ENCODE data around the gene CRIP2. TPM values are rescaled to one million over a fixed set of nuclear protein-coding genes. Genes with fewer than 3 reads are reported as not detected.
A peak's percentile ranks its signal among the peaks of the same experiment; 100 is the strongest.

CRIP2 gene
- total RNA-seq, 2 experiments from 2014 or later: 2.7 to 2.8 TPM

DNA sequence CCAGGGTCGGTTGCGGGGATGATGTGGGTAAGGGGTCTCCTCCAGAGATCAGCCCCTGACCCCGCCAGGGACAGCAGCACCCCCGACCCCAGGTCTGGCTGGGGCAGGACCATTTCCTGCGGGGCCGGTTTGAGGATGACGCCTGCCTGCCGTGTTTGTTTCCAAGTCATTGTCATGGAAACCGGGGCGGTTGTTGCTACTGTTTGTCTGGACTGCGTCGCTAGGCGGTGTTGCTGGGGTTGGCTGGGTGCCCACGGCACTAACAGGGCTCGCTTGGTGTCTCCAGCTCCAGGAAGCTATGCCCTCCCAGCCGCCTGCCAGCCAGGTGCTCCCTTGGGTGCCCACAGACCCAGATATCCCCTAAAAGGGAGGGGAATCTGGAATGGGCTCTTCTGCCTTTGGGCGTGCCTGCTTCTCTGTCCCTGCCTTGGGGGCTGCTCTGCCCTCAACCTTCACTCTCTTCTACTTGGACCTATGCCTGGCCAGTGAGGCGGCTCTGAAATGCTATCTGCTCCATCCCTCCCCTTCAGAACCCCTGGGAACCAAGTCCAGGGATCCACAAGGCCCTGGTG lies 7.4 kb downstream of the CRIP2 start:
- peaks cover 64% of the 10 kb centered on the region for H3K4me1 Mint-ChIP-seq (ENCODE audit: low read depth)
- intact Hi-C loops (cut with micrococcal nuclease): loop anchor here (1.0 kb wide), 1 partner anchor 9 kb away; the partner anchor contains the start of gene TEDC1
- peak overlapping the region; percentile 92 for H3K27ac Mint-ChIP-seq
- ChIA-PET CTCF (interaction anchor here (1.5 to 3.2 kb wide), 9 partner anchors 9 to 300 kb away, joined by 3 to 177 read pairs (median 6); partner anchors contain the start of gene TEDC1), POLR2A (interaction anchor here (0.7 to 3.0 kb wide), 2 partner anchors 9 to 181 kb away, joined by 3 to 55 read pairs; partner anchors contain the start of genes BRF1 and TEDC1)
- peak overlapping the region; percentile 57 for H3K4me3 Mint-ChIP-seq
- peaks cover 14% of the 10 kb centered on the region for H3K27me3 Mint-ChIP-seq
- DNase-seq: peak; percentile 97
- no peaks in the 10 kb centered on the region for H3K9me3 Mint-ChIP-seq
- no peaks in the 10 kb centered on the region for H3K36me3 Mint-ChIP-seq

DNA sequence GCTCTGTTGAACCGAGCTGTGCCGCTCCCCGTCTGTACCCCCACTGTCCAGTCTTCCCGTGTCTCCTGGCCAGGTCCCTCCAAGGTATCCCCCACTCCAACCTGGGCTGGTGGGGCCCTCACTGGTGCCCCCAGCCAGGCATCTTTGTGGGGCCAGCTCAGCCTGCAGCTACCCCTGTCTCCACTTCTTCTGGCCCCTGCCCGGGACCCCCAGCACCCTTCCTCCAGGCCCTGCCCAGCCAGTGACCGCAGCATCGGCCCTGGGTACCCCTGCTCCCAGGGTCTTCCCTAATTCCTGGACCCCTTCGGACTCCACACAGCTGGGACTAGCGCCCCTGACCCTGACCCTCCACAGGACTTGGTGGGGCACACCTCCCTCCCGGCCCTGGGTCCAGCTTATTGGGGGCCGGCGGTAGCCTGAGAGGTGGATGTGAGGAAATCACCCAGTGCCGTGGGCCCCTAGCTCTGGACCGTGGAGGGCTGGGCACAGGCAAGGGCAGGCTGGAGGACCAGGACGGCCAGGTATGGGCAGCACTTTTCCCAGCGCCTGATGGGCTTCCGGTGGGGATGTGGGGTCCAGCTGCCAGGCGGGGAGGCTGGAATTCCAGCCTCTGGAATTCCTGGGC lies 8.0 kb downstream of the CRIP2 start:
- Mint-ChIP-seq H3K4me1 (ENCODE audit: low read depth) (peaks cover 59% of the 10 kb centered on the region), H3K9me3 (no peaks in the 10 kb centered on the region), H3K36me3 (no peaks in the 10 kb centered on the region), H3K27ac (peak overlapping the region; percentile 92), H3K27me3 (peaks cover 9% of the 10 kb centered on the region), H3K4me3 (peak overlapping the region; percentile 57)
- CTCF ChIA-PET: interaction anchor here (2.2 to 3.2 kb wide), 3 partner anchors 8 to 112 kb away, joined by 25 to 177 read pairs (median 31); partner anchors contain the start of gene TEDC1
- POLR2A ChIA-PET: interaction anchor here (0.7 to 3.0 kb wide), 2 partner anchors 8 to 181 kb away, joined by 3 to 55 read pairs; partner anchors contain the start of genes BRF1 and TEDC1
- intact Hi-C loops (cut with micrococcal nuclease): loop anchor here (1.0 kb wide), 1 partner anchor 9 kb away; the partner anchor contains the start of gene TEDC1
- no peak for DNase-seq

DNA sequence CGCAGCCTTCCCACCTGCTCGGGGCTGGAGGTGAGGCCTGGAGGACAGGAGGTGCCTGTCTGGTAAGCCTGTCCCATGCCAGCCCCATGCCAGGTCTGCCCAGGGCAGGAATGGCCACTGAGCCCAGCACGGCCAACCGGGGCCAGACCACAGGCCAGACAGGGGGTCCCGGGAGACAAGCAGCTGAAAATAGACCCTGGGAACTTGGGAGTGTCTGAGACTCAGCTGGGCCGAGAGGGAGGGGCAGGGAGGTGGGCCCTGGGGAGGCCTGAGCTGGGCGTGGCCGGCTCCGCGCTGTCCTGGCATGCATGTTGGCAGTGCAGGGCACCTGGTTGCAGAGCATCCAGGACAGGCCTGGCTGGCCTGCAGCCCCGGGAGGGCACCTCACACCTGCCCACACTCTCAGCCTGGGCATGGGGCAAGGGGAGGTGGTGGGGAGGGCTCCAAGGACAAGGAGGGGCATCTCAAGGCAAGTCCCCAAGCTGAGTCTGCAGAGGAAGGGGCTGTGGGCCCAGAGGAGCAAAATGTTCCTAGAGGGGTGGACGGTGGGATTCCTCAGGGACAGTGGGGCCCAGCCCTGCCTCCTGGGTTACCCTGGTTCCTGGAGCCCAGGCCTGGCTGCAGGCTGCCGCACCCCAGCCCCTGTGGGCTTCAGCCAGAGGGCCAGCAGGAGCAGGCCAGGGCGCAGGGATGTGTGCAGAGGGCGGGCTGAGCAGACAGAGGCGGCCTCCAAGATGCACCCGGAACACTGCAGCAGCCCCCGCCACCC lies 8.9 kb downstream of the CRIP2 start:
- Mint-ChIP-seq H3K27me3 (peaks cover 9% of the 10 kb centered on the region), H3K36me3 (no peaks in the 10 kb centered on the region), H3K9me3 (no peaks in the 10 kb centered on the region), H3K4me3 (no peak overlapping the region), H3K4me1 (ENCODE audit: low read depth) (peaks cover 59% of the 10 kb centered on the region), H3K27ac (peak overlapping the region; percentile 92)
- no peak for DNase-seq
- CTCF ChIA-PET: interaction anchor here (3.2 kb wide), 1 partner anchor 7 kb away, joined by 177 read pairs; the partner anchor contains the start of gene TEDC1
- intact Hi-C loops (cut with micrococcal nuclease): no loop called here
- POLR2A ChIA-PET: interaction anchor here (3.0 kb wide), 1 partner anchor 7 kb away, joined by 55 read pairs; the partner anchor contains the start of gene TEDC1

DNA sequence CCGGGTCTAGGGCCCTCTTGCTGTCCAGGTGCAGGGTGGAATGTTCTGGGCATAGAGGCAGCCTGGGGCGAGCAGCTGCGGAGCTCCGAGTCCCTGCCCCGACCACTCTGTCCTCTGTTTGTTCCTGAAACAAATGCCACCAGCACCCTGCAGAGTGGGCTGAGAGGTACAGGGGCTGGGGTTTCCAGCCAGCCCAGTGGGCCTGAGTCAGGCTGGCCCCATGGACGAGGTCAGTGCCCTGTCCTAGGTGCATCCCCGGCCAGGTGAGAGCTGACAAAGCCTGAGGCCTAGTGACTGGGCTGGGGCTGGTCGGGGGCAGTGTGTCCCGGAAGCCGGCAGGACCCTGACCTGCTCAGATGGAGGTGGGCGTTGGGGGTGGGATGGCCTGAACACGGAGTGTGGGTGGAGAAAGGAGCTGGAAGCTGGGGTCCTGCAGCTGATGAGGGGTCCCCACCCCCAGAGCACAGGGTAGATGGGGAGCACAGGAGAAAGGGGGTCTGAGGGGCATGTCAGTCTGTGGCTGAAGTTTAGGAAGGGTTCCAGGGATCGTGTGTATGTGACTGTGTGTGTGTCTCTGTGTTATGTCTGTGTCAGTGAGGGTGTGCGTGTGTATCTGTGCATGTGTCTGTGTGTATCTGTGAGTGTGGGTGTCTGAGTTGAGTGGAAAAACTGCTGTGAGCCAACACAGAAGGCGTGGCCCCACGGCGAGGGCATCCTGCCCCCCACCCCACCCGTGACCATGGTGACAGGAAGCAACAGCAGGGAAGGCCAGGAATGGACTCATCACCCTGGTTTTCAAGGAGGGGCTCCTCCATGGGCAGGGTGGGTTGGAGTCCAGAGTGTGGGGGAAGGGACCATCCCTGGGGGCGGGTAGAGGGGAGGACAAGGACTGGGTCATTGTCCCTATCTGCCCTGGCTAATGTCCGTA lies 9.7 kb downstream of the CRIP2 start:
- DNase-seq: peak; percentile 65
- intact Hi-C loops (cut with micrococcal nuclease): no loop called here
- ChIA-PET CTCF (no interaction called here), POLR2A (no interaction called here)
- H3K4me3 Mint-ChIP-seq: no peak overlapping the region
- H3K27ac Mint-ChIP-seq: peak overlapping the region; percentile 72
- peaks cover 7% of the 10 kb centered on the region for H3K27me3 Mint-ChIP-seq
- H3K4me1 Mint-ChIP-seq (ENCODE audit: low read depth): peaks cover 61% of the 10 kb centered on the region
- no peaks in the 10 kb centered on the region for H3K36me3 Mint-ChIP-seq
- no peaks in the 10 kb centered on the region for H3K9me3 Mint-ChIP-seq

DNA sequence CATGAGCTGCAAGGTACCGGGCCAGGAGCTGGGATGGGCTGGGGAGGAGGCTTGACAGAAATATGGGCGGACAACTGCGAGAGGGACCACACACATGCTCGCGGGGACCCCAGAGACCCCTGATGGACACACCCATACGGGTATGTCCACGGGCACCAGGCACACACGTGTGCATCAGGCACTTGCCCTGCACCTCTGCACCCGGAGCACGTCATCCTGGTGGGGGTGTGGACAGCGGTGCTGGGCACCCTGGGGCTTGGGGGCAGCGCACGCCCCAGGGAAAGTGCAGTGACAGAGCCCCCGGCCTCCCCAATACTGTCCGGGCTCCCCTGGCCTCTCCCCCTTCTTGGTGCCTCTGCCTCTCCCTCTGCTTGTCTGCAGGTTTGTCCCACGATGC lies 10.4 kb downstream of the CRIP2 start:
- Mint-ChIP-seq H3K4me3 (no peak overlapping the region), H3K9me3 (no peaks in the 10 kb centered on the region), H3K36me3 (peaks cover 2% of the 10 kb centered on the region), H3K27me3 (peaks cover under 1% of the 10 kb centered on the region), H3K4me1 (ENCODE audit: low read depth) (peaks cover 59% of the 10 kb centered on the region), H3K27ac (peak overlapping the region; percentile 72)
- intact Hi-C loops (cut with micrococcal nuclease): no loop called here
- CTCF ChIA-PET: no interaction called here
- DNase-seq: no peak
- POLR2A ChIA-PET: interaction anchor here (0.7 kb wide), 1 partner anchor 218 kb away, joined by 3 read pairs; no protein-coding TSS in a partner anchor

DNA sequence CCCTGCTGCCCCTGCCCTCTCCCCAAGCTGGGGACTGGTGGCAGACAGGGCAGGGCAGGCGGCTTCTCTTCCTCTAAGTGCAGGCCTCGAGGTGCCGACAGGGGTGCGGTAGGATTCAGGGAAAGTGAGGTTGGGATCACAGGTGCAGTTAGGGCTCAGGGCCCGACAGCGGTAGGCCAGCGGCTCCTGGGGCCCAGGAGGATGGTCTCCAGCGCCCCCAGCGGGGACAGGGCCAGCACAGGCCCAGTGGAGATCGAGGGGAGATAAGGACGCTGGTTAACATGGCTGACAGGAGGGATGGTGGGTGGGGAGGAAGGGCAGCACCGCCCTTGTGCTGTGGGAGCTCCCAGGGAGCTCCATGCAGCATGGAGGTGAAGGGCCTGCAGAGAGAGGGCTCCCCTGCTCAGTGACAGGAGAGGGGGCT lies 11.1 kb downstream of the CRIP2 start:
- intact Hi-C loops (cut with micrococcal nuclease): no loop called here
- Mint-ChIP-seq H3K27me3 (no peaks in the 10 kb centered on the region), H3K9me3 (no peaks in the 10 kb centered on the region), H3K36me3 (peaks cover 2% of the 10 kb centered on the region), H3K4me3 (peak overlapping the region; percentile 49), H3K4me1 (ENCODE audit: low read depth) (peaks cover 54% of the 10 kb centered on the region), H3K27ac (peak overlapping the region; percentile 52)
- POLR2A ChIA-PET: interaction anchor here (0.7 kb wide), 1 partner anchor 219 kb away, joined by 3 read pairs; no protein-coding TSS in a partner anchor
- peak; percentile 72 for DNase-seq
- CTCF ChIA-PET: interaction anchor here (0.6 to 1.1 kb wide), 3 partner anchors 37 to 115 kb away, joined by 3 to 4 read pairs (median 3); no protein-coding TSS in a partner anchor

DNA sequence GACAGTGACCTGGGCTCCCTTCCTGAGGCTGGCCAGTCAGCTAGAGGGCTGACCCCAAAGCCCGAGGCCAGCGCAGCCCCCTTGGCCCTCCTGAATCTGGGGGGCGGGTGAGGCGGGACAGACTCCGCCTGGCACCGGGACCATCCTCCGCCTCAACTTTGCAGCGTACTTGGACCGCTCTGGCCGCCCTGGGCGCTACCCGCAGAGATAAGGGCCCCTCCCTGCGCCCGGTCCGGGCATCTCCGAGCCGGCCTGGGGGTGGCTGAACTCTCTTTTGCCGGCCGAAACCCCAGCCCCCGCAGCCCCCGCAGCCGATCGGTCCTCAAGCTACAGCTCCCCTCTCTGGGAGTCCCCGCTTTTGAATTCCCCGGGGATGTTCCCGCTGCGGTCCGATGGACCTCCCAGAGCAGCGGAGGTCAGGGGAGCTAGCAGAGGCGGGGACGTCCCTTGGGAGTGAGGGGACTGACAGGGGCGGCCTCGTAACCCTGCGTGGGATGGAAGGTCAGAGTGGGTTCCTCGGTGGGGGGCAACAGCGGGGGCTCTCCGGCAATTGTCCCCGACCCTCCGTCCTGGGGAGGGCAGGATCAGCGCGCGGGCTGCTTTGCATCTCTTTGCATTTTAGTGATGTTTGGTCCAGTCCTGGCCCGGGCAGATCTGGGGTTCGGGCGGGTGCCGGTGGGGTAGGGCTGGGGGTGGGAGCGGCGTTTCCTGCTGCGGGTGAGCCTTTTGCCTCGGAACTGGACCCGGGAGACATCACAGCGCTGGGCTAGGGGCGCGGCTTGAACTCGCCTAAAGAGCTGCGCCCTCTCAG lies 11.7 kb downstream of the CRIP2 start, which contains the start of gene CRIP1:
Gene CRIP1 (plus strand): TSS at position 724 of the 811 bp plus-strand sequence. CDS start 374 bp downstream, outside the sequence.
- Mint-ChIP-seq H3K27me3 (no peaks in the 10 kb centered on the region), H3K36me3 (peaks cover 2% of the 10 kb centered on the region), H3K9me3 (no peaks in the 10 kb centered on the region), H3K27ac (peak within 1 kb of the TSS; percentile 75), H3K4me3 (peak within 1 kb of the TSS; percentile 80), H3K4me1 (ENCODE audit: low read depth) (peaks cover 47% of the 10 kb centered on the region)
- ChIA-PET CTCF (interaction anchor here (0.6 to 1.1 kb wide), 3 partner anchors 38 to 116 kb away, joined by 3 to 4 read pairs (median 3); no protein-coding TSS in a partner anchor), POLR2A (no interaction called here)
- intact Hi-C loops (cut with micrococcal nuclease): no loop called here
- no peak for DNase-seq

DNA sequence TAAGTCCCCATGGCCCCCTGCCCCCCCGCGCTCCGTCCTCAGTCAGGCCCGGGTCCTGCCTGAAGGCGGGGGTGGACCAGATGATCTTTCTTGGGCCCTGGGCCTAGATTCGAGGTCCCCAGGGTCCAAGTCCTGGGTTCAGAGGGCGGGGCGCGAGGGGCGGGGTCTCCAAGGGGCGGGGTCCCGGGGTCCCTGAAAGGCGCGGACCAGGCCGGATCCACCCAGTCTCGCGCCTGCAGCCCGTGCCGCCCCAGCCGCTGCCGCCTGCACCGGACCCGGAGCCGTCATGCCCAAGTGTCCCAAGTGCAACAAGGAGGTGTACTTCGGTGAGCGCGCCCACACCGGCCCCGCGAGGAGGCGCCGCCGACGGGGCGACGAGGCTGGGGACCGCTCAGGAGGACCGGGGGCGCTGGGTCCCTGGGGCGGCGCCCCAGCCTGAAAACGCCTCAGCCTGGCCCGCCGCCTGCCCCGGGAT lies 12.4 kb downstream of the CRIP2 start:
- Mint-ChIP-seq H3K27me3 (no peaks in the 10 kb centered on the region), H3K36me3 (peaks cover 2% of the 10 kb centered on the region), H3K27ac (peak overlapping the region; percentile 75), H3K4me3 (peak overlapping the region; percentile 80), H3K4me1 (ENCODE audit: low read depth) (peaks cover 46% of the 10 kb centered on the region), H3K9me3 (no peaks in the 10 kb centered on the region)
- DNase-seq: peak; percentile 70
- ChIA-PET CTCF (no interaction called here), POLR2A (no interaction called here)
- intact Hi-C loops (cut with micrococcal nuclease): no loop called here

DNA sequence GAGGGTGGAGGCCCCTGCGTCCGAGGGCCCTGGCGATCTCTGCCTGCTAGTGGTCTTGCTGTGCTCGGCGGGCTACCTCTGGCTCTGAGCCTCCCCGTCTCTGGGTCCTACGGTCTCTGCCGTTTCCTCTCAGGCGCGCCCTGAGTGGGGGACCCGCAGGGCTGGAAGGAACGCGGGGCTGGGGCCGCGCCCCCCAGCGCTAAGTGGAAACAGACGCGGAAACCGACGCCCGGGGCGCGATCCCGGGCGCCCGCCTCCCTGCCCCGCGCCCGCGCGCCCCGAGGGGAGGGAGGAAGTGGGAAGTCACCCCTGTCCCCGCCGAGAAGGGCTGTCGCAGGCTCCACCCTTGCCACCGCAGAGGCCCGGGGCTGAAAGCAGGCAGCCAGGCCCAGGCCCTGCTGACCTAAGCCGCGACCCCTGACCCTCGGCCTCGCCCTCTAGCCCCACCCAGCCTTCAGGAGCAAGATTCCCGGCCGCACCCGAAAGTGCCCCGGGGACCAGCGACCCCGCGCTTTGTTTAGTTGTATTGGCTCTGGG lies 12.9 kb downstream of the CRIP2 start:
- Mint-ChIP-seq H3K4me1 (ENCODE audit: low read depth) (peaks cover 43% of the 10 kb centered on the region), H3K36me3 (peaks cover 2% of the 10 kb centered on the region), H3K27ac (peak overlapping the region; percentile 75), H3K9me3 (no peaks in the 10 kb centered on the region), H3K27me3 (no peaks in the 10 kb centered on the region), H3K4me3 (peak overlapping the region; percentile 80)
- DNase-seq: peak; percentile 78
- intact Hi-C loops (cut with micrococcal nuclease): no loop called here
- POLR2A ChIA-PET: no interaction called here
- CTCF ChIA-PET: interaction anchor here (3.6 kb wide), 1 partner anchor 116 kb away, joined by 138 read pairs; no protein-coding TSS in a partner anchor
